Right lobe of liver (tissue), 6 donors: ENCODE measurements around the gene ATAD3C. TPM values are rescaled to one million over a fixed set of nuclear protein-coding genes. Genes with fewer than 3 reads are reported as not detected.

Experiments
- ATAC-seq, 4 donors: fragments of 200-7000 bp; cut with Tn5 transposase; one replicate each; pipeline ENCODE4 v1.9.1; 2020; ENCODE audit warnings: mild to moderate bottlenecking in 4 of 4, moderate library complexity in 4 of 4
- DNase-seq, 3 donors: peaks; one replicate each; pipeline ENCODE4 v3.0.0-alpha.2; 2020
- H3K27ac ChIP-seq, 3 donors: fragments of 200-600 bp; one replicate each; pipeline ENCODE4 v1.8.0; 2022
- H3K27me3 ChIP-seq, 2 donors: fragments of 200-600 bp; one replicate each; pipeline ENCODE4 v1.8.0; 2022
- H3K36me3 ChIP-seq, 4 donors: fragments of 200-600 bp; sonication (generic) in 1 of 4; one replicate each; pipeline versions ENCODE4 v1.5.1 to v1.8.0; 2017 to 2022; ENCODE audit warnings: control low read depth in 1 of 4
- H3K4me1 ChIP-seq, 4 donors: fragments of 200-600 bp; sonication (generic) in 1 of 4; one replicate each; pipeline versions ENCODE4 v1.5.1 to v1.8.0; 2017 to 2022; ENCODE audit warnings: control low read depth in 1 of 4
- H3K4me3 ChIP-seq, 3 donors: fragments of 200-600 bp; one replicate each; pipeline ENCODE4 v1.8.0; 2022
- H3K9me3 ChIP-seq, 4 donors: fragments of 200-600 bp; sonication (generic) in 1 of 4; one replicate each; pipeline versions ENCODE4 v1.5.1 to v1.8.0; 2017 to 2022; ENCODE audit warnings: control low read depth in 1 of 4
- POLR2A ChIP-seq: fragments of 450-650 bp; IDR thresholded peaks from one replicate; pipeline ENCODE4 v1.6.1; 2017; ENCODE audit warnings: antibody characterized with exemption, mild to moderate bottlenecking
- WGBS: methylation state at CpG from one replicate; pipeline ENCODE4 v1.1.6; 2018; ENCODE audit warnings: low coverage, low lambda C conversion rate; ENCODE audit not compliant: insufficient coverage; ENCODE audit errors: missing lambda C conversion rate; 5-methylcytosine and 5-hydroxymethylcytosine counted together
- intact Hi-C, 2 donors: fragments of 100-400 bp; cut with DNase I; formaldehyde crosslinking; loops; one replicate each; pipeline versions ENCODE4 v1.11.2 to v1.14.1; 2022
- total RNA-seq, 6 experiments: library from RNA; depleted of rRNA in 2 of 6; stranded (reverse); fragments of >200 nt in 2 of 6; fragmentation: NEBNext Ultra II Directional in 3 of 6; extraction: Animal tissue kit (Norgen Biotek cat#: 25700) in 3 of 6; gene quantifications; one replicate each; pipeline versions ENCODE4 v1.1.0 to v1.2.4, GENCODE V29; 2016 to 2023
- TF ChIP-seq, protein P1 (sequence below), 4 donors: fragments of 200-600 bp in 3 of 4; fragments of 450-650 bp in 1 of 4; IDR thresholded peaks; one replicate each; pipeline versions ENCODE4 v1.5.1 to v1.8.0; 2016 to 2022; ENCODE audit warnings: antibody characterized with exemption in 4 of 4, mild to moderate bottlenecking in 2 of 4
- donor health status: DM: no; HTN: yes; CAD: no.
- donor health status: DM: no; HTN: no; CAD: no.
- donor health status: DM: no; HTN: no; CAD: no.
- donor health status: DM: no; HTN: yes; CAD: no.
- donor health status: DM: no; HTN: yes; CAD: no.

ATAD3C gene
- total RNA-seq, 6 experiments from 2014 or later = 0.74 to 3.1 (median 1.9) TPM

DNA sequence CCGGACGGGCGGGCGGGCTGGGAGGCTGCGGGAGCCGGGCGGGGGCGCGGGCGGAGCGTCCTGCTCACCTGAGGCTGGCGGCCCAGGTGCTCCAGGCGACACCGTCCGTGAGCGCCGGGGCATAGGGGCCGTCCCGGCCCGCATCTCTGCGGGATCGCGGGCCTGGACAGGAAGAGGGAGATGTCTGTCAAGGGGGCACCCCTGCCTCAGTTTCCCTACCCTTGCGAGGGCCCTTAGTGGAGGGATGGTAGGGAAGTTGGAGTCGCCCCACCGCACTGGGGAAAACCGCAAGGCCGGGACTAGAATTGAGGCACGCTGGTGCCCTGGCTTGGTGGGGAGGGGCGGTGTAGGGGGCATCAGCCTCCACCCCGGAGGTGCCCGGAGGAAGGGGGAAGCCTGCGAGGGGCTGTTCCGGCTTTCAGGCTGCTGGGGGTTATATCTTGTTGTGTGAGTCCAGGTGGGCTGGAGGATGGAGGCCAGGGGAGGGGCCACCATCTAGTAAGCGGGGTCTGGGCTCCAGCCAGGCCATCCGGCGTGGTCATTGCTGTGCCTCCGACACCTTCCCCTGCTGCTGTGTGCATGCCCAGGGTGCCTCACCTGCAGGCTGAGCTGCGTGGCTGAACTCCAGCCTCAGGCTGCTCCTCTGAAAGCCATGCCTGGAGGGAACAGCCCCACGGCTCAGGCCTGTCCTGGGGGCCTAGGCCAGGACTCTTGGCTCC lies 13.4 kb upstream of the ATAD3C start:
- intact Hi-C loops = no loop called here
- 30% methylated on average over 3 of the region's 40 CpGs for WGBS
- no peak for ATAC-seq

DNA sequence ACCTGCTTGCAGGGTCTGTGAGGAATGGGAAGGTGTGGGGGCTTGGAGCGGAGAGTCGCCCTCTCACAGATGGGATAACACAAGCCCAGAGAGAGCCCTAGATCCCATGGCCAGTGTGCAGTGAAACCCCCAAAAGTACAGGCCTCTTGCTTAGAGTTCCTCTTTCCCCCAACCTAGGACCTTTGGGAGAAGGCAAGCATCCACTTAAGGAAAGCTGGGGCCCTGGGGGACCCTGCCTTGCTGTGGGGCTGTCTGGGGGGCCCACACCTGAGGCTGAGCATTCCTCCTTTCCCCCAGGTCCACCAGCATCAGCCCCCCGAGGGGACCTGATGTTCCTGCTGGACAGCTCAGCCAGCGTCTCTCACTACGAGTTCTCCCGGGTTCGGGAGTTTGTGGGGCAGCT lies 12.9 kb upstream of the ATAD3C start:
- H3K27ac ChIP-seq = peak overlapping the region in 2 of 3 donors; percentile 15 to 65

More for the DNA sequence above, 13.4 kb upstream of the ATAD3C start:
- Histone ChIP-seq H3K9me3 (no peaks in the 10 kb centered on the region), H3K4me1 (peaks cover 0 to 80% (median 31%) of the 10 kb centered on the region in 4 donors), H3K36me3 (no peaks in the 10 kb centered on the region), H3K4me3 (peak overlapping the region; percentile 50 to 58 (median 54)), H3K27ac (peak overlapping the region in 2 of 3 donors; percentile 15 to 84), H3K27me3 (no peaks in the 10 kb centered on the region)
- TF ChIP-seq, protein P1, sequence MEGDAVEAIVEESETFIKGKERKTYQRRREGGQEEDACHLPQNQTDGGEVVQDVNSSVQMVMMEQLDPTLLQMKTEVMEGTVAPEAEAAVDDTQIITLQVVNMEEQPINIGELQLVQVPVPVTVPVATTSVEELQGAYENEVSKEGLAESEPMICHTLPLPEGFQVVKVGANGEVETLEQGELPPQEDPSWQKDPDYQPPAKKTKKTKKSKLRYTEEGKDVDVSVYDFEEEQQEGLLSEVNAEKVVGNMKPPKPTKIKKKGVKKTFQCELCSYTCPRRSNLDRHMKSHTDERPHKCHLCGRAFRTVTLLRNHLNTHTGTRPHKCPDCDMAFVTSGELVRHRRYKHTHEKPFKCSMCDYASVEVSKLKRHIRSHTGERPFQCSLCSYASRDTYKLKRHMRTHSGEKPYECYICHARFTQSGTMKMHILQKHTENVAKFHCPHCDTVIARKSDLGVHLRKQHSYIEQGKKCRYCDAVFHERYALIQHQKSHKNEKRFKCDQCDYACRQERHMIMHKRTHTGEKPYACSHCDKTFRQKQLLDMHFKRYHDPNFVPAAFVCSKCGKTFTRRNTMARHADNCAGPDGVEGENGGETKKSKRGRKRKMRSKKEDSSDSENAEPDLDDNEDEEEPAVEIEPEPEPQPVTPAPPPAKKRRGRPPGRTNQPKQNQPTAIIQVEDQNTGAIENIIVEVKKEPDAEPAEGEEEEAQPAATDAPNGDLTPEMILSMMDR (IDR thresholded peaks at IDR 0.05) = no peak
- TF ChIP-seq POLR2A = no peak
- DNase-seq = peak in 1 of 3 donors; percentile 57

DNA sequence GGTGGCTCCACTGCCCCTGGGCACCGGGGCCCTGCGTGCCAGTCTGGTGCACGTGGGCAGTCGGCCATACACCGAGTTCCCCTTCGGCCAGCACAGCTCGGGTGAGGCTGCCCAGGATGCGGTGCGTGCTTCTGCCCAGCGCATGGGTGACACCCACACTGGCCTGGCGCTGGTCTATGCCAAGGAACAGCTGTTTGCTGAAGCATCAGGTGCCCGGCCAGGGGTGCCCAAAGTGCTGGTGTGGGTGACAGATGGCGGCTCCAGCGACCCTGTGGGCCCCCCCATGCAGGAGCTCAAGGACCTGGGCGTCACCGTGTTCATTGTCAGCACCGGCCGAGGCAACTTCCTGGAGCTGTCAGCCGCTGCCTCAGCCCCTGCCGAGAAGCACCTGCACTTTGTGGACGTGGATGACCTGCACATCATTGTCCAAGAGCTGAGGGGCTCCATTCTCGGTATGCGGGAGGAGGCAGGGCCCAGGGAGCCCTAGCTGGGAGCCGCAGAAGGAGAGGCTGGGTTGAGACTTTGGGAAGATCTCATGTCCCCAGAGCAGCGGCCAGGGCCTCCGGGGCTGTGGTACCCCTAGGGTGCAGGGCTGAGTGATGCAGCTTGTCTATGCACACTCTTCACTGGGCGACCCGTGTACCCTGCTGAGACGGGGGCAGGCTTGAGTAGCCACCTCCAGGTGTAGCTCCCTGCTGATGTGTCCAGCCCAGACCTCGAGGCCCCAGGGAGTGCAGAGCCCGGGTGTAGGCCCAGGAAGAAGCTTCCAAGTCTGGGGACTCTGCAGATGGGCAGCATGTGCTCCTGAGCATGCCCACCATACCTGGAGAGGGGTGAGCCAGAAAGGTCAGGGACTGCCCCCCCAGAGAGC lies 12.2 kb upstream of the ATAD3C start:
- peak in 2 of 3 donors; percentile 82 to 85 for DNase-seq
- TF ChIP-seq, protein P1 (IDR thresholded peaks at IDR 0.05) = no peak
- no peak for TF ChIP-seq POLR2A

More for the DNA sequence above, 12.9 kb upstream of the ATAD3C start:
- H3K4me1 ChIP-seq = peaks cover 0 to 74% (median 29%) of the 10 kb centered on the region in 4 donors
- WGBS = 21% methylated on average over 5 of the region's 7 CpGs
- TF ChIP-seq, protein P1 (IDR thresholded peaks at IDR 0.05) = no peak
- no peak for TF ChIP-seq POLR2A
- intact Hi-C loops = no loop called here
- no peaks in the 10 kb centered on the region for H3K36me3 ChIP-seq
- peak overlapping the region; percentile 50 to 58 (median 54) for H3K4me3 ChIP-seq
- ATAC-seq = no peak
- no peaks in the 10 kb centered on the region for H3K9me3 ChIP-seq
- DNase-seq = no peak
- no peaks in the 10 kb centered on the region for H3K27me3 ChIP-seq

DNA sequence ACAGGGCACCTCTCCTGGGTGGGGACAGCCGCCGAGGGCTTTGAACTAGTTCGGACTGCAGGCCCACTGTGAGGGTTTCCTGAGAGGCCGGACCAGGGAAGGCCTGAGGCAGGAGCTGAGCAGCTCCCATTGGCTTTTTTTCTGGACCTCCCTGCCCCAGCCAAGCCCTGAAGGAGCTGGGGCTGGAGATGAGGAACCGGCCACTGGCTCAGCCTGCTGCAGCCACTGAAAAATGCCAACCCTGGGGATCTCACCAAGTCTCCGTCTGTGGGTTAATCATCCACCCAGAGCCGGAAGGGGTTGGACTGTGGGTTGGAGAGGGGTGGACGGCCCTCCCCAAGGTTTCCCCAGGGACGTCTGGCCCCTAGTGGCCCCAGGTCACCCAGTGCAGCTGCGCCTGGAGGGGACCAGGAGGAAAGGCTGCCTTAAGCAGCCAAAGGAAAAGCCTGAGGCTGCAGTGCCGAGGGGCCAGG lies 11.5 kb upstream of the ATAD3C start:
- DNase-seq = peak; percentile 74 to 90 (median 86)
- intact Hi-C loops = no loop called here
- no peaks in the 10 kb centered on the region for H3K27me3 ChIP-seq
- WGBS = 16% methylated on average over 6 of the region's 11 CpGs
- no peaks in the 10 kb centered on the region for H3K36me3 ChIP-seq
- H3K4me1 ChIP-seq = peaks cover 0 to 62% (median 29%) of the 10 kb centered on the region in 4 donors
- peak overlapping the region in 2 of 3 donors; percentile 23 to 65 for H3K27ac ChIP-seq
- no peaks in the 10 kb centered on the region for H3K9me3 ChIP-seq
- peak overlapping the region; percentile 28 to 54 (median 38) for H3K4me3 ChIP-seq
- ATAC-seq = peak; percentile 48 to 69 (median 64)
- peak; percentile 72 for TF ChIP-seq POLR2A
- TF ChIP-seq, protein P1 (IDR thresholded peaks at IDR 0.05) = peak; percentile 24 to 33 (median 30)

More for the DNA sequence above, 12.2 kb upstream of the ATAD3C start:
- ATAC-seq = peak in 3 of 4 donors; percentile 3 to 32 (median 17)
- intact Hi-C loops = no loop called here
- H3K27ac ChIP-seq = peak overlapping the region in 1 of 3 donors; percentile 65
- H3K36me3 ChIP-seq = no peaks in the 10 kb centered on the region
- no peaks in the 10 kb centered on the region for H3K27me3 ChIP-seq
- 40% methylated on average over 1 of the region's 31 CpGs for WGBS
- H3K9me3 ChIP-seq = no peaks in the 10 kb centered on the region
- peak overlapping the region; percentile 50 to 58 (median 54) for H3K4me3 ChIP-seq
- H3K4me1 ChIP-seq = peaks cover 0 to 68% (median 29%) of the 10 kb centered on the region in 4 donors
